Activated T-cell treated with anti-CD3 and anti-CD28 coated beads for 24 hours (primary cell): Measurements from ENCODE around the gene PIP5K1B.

Experiments
- DNase-seq: peaks from one replicate; pipeline ENCODE4 v3.0.0-alpha.2; 2020; ENCODE audit warnings: low read depth

The PIP5K1B gene

DNA sequence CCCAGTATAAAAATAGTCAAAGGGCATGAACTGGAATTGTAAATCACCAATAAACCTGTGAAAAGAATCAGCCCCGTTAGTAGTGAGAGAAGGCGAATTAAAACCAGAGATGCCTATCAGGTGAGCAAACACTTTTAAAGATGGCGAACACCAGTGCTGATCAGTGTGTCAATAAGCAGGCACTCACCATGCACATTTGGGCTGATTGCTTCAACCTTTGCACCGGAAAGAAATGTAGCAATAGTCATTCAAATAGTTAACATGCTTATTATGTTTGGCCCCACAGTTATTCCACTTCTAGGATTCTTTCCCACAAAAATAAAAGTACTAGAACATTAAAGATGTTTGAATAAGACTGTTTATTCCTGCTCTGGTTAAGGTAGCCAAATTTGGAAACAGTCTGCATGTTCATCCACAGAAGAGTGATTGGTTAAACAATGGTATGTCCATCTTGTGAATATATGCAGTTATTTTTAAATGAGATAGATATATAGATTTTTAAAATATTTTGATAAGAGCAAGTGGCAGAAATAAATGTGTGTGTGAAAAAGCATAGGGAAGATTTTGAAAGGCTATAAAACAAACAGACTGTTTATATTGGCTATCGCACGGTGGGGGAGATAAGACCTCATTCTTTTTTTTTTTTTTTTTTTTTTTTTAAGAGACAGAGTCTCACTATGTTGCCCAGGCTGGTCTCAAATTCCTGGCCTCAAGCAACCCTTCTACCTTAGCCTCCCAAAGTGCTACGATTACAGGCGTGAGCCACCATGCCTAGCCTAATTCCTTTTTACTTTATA lies 112.2 kb downstream of the PIP5K1B start:
- DNase-seq: no peak

DNA sequence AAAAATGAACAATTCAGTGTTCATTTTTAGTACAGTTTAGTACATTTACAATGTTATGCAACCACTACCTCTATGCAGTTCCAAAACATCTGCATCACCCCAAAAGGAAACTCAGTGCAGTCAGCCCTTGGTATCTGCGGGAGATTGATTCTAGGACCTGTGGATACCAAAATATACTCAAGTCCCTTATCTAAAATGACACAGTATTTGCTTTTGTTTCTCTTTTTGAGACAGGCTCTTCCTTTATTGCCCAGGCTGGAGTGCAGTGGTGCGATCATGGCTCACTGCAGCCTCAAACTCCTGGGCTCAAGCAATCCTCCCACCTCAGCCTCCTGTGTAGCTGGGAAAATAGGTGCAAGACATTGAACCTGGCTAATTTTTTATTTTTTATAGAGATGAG lies 114.0 kb downstream of the PIP5K1B start:
- DNase-seq: no peak

DNA sequence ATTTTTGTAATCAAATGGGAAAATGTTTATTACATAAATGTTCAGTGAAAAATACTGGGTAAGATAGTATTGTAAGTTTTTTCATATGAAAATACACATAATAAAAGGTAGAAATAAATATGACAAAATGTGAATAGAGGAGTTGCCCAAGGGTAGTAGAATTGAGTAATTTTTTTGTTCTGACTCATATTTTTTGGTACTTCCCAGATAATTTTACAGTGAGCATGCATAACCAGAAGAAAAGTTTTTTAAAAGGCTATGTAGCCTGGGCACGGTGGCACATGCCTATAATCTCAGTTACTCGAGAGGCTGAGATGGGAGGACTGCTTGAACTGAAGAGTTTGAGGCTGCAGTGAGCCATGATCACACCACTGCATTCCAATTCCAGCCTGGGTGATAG lies 116.9 kb downstream of the PIP5K1B start:
- DNase-seq: no peak

DNA sequence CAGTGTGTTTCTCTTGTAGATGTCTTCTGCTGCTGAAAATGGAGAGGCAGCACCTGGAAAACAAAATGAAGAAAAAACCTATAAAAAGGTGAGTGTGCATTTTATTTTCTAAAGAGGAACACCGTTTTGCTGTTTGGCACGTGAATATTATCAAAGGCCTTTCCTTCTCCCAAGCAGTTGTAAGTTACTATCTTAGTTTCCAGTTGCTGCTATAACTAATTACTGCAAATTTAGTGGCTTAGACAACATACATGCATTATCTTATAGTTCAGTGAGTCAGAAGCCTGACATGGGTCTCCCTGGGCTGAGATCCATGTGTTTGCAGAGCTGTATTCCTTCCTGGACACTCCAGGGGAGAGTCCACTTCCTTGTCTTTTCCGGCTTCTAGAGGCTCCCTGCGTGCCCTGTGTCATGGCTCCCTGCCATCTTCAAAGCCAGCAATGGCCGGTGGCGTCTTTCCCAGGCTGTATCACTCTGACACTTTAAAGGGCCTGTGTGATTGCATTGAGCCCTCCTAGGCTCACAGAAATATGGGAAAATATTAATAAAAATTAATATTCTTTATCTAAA lies 117.6 kb downstream of the PIP5K1B start:
- no peak for DNase-seq

DNA sequence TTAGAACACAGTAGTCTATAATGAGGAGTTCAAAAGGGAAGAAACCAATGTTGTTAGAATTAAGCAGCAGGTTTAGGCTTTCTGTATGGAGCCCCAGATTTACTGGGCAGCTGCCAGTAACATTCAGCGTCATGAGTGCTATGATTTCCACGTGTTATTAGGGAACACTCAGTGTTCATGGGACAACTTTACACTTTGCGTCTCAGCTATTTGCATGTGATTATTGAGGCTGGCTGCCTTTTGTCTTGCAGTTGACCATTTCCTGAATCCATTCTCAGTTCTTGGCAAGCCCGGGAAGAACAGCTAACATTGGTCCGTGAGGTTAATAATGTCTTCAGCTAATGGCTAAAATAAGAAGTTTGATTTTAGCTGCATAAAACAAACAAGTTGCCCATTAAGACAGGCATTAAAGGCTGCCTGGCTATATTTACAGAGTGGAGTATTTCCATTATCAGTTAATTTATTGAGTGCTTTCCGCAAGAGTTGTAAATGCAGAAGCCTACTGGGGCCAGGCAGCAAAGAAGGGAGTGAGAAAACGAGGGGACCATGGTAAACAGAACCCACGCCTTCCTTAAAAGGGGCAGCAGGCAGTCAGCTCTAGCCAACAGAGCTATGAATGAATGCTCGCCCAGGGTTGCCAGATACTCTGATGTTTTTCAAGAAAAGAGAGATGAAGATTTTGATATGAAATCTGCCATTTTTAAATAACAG lies 120.9 kb downstream of the PIP5K1B start:
- no peak for DNase-seq

DNA sequence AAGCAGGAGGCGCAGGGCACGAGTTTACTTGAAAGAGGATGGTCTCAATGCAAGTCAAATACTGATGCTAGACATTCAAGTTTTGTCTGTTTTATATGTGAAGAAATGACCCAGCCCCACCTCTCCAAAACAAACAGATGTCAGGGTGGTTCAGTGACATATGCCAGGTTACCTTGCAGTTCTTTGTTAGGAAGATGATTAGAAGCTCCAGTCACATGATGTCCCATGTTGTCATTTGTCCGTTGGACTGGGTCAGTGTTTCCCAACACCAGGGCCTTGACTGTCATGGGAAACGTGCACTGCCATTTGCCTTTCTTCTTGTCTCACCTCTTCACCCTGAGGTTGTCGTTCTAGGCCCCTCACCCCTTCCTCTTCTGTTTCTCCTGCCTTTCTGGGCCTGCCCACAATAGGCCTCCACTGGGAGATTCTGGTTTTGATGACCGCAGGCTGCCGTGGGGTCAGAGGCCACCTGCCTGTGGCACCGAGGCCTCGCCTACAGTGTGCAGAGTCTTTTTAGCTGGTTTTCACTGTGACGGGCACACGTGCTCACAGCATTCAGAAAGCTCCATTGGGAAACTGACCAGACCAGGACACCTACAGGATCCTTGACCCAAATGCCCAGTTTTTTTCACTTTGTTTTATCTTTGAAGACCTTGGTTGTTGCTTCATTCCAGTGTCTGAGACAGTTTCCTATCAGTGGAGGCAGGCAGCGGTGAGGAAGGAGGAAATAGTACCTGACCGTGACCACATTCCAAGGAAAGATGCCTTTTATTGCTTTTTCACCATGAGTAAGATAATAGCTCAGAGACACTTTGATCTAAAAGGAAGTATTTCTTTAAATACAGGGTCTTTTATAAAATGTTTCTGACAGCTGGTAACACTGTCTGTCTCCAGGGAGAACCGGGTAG lies 123.1 kb downstream of the PIP5K1B start:
- DNase-seq: no peak

DNA sequence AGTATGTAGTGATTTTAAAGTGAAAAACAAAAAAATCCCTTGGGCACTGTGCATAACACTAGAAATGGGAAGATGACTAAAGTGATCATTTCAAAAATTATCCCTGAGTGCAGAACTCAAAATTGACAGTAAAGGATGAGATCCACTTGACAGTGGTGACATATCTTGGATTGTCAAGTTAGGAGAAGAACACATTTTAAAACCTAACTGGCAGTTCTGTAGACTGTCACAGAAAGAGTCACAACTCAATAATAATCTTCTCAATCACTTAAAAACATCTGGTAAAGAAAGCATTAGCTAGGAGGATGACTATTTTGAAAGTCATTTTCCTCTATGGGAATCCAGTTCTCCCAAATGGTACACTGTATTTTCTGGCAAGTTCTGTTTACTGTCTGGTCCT lies 127.1 kb downstream of the PIP5K1B start:
- DNase-seq: no peak

DNA sequence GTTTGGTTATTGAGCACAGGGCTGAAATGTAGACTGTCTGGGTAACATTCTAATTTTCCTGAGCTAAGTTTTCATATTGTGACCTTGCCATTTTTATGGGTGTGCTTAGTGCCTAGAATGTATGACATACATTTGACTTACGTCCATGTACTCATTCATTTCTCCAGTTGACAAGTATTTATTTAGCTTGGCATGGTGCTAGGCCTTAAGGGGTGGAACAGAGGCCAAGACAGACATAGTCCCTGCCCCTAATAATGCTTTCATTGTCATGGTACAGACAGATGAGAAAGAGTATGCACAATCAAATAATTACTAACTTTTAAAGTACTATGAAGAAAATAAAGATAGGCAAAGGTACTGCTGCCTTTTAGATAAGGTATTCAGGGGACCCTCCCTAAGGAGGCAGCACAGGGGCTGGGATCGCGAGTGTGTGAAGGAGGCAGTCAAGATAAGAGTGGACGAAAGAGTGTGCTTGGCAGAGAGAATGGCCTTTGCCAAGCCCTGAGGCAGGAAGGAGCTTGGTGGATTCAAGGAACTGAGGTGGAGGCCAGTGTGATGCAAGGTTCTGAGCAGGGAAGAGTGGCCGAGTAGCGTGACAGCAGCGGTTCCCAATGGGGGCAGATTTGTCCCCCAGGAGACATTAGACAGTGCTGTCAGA lies 128.0 kb downstream of the PIP5K1B start:
- no peak for DNase-seq

DNA sequence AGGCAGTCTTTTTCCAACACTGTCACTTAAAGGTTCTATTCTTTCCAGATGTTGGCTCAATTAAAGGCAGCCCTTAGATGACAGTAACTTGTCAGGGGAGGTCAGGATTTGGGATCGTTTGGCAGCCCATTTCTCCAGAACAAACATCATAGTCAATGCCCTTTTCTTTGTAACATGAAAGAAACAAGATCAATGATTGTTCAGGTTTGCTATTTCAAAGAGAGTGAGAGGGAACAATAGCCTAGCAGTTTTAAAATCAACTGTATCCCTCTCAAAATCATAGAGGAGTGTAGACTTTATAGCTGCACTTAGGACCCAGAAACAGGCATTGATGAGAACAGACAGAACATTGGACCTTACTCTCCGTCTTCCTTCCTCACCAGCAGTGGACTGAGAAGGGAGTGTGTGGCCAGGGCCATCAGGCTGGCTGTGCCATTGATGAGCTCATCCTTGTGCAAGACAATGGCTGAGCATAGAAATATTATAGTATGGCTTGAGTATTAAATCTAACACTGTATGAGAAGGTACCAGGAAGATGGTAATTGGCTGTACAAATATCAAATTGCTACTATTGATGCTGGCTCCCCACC lies 130.0 kb downstream of the PIP5K1B start:
- no peak for DNase-seq

DNA sequence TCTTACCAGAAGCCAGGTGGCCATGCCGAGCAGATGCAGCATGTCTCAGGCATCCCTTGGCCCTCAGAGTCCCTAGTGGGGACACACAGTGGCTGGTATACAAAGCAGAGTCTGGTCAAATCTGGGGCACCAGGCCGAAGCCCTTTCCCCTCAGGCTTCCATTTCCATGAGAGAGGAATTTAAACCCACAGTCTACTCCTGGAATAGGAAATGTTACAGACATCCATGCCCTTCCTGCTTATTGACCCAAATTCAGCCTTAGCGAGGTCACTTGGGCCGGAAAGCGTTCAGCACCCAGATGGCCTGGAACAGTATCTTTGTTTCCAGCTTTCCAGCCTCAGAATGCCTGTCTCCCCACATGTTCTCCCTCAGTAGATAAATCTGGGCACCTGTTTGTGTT lies 131.7 kb downstream of the PIP5K1B start:
- DNase-seq: no peak

DNA sequence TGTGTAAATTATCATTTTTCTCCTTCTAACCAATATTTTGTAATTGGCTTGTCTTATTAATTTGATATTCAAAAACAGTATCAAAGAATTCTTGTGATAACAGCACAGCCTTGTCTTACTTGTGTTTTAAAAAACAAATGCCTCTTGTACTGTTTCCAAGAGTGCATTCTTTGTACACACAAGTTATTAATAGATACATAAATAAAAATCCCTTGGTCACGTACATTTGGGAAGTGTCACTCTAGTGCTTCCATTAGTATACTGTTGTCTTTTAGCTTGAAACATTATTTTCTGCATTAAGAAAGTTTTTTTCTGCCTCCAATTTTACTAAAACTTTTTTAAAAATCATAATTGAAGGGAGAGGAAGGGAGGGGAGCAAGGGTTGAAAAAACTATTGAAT lies 133.2 kb downstream of the PIP5K1B start:
- no peak for DNase-seq

DNA sequence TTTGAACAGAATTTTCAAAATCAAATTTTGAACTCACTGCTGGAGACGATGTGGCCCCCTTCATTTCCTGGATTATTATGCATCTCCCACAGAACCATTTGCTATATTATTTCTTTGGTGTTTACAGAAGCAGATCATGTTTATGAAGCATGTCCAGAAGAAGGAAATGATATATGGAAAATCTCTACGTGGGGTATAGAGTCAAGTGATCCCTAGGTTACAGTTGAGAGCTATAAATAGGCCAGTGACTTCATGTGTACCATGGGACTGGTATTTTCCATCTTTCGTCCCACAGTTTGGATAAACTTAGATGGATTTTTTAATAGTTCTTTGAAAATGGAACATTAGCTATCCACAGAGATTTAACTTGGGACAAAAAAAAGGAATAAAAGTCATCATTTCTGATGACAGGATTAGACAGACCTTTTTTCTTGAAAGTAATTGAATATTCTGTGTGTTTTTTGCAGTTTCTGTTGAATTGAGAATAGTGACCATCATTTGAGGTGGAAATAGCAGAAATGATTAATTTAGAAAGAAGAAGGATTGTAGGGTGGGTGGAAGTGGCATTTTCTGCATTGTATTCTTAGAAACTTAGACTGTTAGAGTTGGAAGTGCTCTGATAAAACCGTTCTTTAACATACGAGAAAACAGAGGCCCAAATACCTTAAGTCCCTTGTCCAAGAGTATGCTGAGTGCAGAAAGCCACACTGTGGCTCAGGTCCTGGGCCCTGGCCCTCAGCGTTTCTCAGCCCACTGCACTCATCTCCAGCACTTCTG lies 136.4 kb downstream of the PIP5K1B start:
- DNase-seq: no peak

DNA sequence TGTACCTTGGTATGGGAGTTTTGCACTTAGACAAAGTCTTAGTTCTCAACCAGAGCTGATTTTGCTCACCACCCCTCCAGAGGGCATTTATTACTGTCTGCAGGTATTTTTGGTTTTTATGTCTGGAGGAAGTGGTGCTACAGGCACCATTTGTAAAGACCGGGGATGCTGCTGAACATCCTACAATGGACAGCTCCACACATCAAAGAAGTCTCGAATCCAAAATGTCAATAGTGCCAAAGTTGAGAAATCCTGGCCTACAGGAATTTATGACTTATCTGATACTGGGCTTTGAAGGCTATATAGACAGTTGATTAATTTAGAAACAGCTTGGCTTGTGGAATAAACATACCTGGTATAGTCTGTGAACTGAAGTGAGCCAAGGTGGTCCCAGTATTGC lies 137.5 kb downstream of the PIP5K1B start:
- no peak for DNase-seq

DNA sequence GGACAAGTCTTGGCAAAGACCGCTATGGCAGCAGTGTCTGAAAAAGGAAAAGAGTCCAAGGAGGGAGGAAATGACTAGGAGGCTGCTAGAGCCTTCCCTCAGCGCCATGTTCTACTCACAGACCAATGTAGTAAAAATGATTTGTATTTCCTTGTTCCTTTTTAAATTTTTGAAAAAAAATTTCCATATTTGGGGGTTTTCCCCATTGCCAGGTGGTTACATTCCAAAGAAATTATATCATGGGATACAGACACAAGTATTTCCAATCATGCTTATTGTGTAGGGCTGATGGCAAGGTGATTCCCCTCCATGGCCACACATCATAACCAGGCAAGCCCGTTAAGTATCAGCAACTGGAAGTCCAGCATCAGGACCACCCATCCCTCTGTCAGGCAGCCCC lies 138.2 kb downstream of the PIP5K1B start:
- no peak for DNase-seq

DNA sequence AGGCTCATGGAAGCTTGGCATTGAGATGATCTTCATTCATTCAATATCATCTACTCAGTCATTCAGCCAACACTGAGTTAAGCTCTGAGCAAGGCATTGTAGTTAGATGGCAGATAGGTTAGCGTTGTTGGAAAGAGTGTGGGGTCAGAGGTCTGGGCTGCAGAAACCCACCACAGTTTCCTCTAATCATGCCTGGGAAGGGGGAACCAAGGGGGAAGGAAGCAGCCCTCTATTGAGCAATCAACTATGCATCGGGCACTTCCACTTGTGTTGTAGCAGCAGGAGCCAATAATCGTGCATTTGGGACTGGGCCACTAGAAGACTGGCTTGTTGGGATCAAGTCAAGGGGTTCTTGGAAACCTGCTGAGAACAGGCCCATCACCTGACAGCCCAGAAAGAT lies 139.1 kb downstream of the PIP5K1B start:
- no peak for DNase-seq

DNA sequence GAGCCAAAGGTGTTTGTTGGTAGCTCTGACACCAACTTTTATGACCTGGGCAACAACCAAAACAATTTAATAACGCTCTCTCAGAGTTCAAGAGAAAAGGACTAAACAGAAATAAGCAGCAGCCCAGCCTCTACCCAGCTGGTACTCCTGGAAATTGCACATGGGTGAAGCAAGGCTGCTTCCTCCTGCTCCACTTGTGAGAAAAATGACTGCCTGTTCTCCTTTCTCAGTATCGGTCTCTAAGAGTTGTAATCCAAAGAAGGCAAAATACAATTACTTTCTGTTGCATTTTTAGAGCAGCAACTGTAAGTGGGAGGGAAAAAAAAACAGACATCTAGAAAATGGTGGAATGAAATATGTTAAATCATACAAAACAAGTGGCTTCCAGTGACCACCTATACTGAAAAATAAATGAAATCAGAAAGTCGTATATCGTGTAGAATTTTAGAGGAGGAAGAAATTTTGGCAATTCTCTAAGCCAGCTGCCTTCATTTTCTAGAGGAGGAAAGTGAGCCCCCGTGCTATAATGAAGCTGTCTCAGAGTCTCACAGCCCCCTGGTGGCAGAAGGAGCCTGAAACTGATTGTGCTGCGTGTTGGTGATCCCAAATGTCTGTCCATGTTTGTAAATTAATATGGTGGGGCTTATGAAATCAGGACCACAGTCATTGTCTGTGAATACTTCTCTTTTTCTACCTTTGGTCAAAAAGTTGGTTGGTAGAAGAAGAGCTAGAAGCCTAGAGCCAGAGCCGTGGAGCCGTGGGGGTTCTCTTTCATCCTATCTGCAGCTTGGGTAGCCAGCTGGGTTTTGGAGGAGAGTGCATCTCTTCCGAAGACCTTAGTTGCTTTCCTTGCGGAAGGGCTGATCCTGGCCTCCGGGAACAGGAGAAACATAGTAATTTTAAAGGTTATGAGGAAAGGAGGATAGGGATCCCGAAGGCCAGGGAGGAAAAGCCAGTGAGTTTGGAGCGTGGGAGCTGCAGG lies 139.9 kb downstream of the PIP5K1B start:
- DNase-seq: no peak

DNA sequence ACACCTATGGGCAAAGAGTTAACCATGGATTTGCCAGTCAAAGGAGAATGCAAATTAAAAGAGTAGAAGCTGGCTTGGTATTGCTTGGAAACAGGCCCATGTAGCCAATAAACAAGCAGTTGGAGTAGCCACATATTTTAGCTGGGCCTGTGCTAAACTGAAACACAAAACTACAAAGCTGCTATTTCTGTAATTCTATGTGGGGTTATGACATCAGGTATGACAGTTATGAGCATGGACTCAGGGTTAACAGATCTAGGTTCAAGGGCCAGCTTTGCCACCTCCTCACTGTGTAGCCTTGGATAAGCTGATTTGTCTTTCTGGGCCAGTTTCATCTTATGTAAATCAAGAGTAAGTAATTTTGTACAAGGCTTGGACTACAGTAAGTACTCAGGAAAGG lies 142.7 kb downstream of the PIP5K1B start:
- DNase-seq: no peak

DNA sequence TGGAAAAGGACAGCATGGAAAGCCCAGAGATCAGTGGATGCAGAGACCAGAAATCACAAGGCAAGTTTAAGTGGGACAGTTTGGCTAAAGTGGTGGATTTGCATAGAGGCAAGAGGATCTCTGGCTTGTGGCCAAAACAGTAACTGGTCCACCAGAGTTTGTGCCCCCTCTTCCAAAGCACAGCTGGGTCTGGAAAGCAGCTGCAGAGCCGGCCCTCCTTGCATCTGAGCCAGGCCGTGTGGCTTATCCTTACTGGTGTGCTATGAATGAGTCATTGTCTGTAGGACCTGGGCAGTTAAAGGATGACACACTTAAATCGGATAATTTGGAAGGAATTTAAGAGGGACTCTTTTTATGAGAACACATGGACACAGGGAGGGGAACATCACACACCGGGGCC lies 146.6 kb downstream of the PIP5K1B start:
- DNase-seq: no peak

DNA sequence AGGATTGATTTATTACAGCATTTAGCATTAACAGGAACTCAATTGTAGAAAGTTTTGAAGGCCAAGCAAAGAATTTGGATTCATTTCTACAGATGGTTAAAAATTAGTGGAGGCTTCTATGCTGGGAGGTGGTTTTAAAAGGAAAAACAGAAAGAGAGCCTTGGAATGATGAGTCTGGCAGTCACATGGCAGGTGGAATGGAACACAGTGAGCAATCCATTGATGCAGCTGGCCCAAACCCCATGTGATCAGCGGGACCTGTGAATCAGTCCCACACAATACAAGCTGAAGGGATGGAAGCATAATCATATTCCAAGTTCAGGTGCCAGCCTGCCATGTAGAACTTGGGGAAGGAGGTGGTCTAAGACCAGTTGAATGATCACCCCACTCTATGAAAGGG lies 147.9 kb downstream of the PIP5K1B start:
- DNase-seq: no peak
